Measurements from ENCODE around the gene DUSP16. TPM values are rescaled to one million over a fixed set of nuclear protein-coding genes. Genes with fewer than 3 reads are reported as not detected.

Gene DUSP16
- total RNA-seq, 4 donors from 2014 or later = 24.2 to 34.5 (median 26.4) TPM

DNA sequence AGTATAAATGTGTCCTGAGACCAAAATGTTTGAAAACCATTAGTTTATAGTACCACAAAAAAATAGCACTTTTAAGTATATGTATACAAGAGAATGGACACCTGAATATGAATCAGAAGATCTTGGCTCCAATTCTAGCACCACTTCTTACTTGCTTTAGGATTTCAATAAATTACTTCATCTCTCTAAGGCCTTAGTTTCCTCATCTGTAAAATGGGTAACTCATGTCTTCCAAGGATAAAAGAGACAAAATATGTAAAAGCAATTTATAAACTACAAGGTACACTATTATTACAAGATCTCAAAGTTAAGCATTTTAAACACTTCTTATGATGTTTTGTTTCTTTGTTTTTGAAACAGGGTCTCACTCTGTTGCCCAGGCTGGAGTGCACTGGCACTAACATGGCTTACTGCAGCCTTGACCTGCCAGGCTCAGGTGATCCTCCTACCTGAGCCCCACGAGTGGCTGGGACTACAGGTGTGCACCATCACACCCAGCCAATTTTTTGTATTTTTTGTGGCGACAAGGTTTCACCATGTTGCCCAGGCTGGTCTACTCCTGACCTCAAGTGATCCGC, 9.4 kb downstream of the DUSP16 start:
- H3K4me1 ChIP-seq = peaks cover 5 to 7% of the 10 kb centered on the region in 2 donors
- 96 to 100% methylated on average over 3 of the region's 3 CpGs for WGBS, 2 donors
- DNase-seq = no peak
- no peaks in the 10 kb centered on the region for H3K9me3 ChIP-seq
- H3K27me3 ChIP-seq = no peaks in the 10 kb centered on the region
- intact Hi-C loops (cut with DNase I) = no loop called here
- TF ChIP-seq, protein P1, sequence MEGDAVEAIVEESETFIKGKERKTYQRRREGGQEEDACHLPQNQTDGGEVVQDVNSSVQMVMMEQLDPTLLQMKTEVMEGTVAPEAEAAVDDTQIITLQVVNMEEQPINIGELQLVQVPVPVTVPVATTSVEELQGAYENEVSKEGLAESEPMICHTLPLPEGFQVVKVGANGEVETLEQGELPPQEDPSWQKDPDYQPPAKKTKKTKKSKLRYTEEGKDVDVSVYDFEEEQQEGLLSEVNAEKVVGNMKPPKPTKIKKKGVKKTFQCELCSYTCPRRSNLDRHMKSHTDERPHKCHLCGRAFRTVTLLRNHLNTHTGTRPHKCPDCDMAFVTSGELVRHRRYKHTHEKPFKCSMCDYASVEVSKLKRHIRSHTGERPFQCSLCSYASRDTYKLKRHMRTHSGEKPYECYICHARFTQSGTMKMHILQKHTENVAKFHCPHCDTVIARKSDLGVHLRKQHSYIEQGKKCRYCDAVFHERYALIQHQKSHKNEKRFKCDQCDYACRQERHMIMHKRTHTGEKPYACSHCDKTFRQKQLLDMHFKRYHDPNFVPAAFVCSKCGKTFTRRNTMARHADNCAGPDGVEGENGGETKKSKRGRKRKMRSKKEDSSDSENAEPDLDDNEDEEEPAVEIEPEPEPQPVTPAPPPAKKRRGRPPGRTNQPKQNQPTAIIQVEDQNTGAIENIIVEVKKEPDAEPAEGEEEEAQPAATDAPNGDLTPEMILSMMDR (IDR thresholded peaks at IDR 0.05) = no peak
- TF ChIP-seq POLR2A (IDR thresholded peaks at IDR 0.05) = no peak
- H3K27ac ChIP-seq = no peak overlapping the region
- no peaks in the 10 kb centered on the region for H3K36me3 ChIP-seq
- no peak overlapping the region for H3K4me3 ChIP-seq (replicated peaks in 1 of 3)

DNA sequence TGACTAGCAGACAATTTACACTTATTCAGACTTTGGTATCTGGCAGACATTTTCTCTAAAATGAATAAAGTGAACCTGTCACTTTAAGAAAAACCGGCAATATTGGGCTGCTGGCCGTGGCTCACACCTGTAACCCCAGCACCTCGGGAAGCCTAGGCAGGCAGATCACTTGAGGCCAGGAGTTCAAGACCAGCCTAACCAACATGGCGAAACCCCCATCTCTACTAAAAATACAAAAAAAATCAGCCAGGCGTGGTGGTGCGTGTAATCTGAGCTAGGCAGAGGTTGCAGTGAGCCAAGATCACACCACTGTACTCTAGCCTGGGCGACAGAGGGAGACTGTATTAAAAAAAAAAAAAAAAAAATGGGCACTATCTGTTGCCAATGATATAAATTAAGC, 11.5 kb downstream of the DUSP16 start:
- no peaks in the 10 kb centered on the region for H3K36me3 ChIP-seq
- no peak for DNase-seq
- TF ChIP-seq, protein P1 (IDR thresholded peaks at IDR 0.05) = no peak
- TF ChIP-seq POLR2A (IDR thresholded peaks at IDR 0.05) = no peak
- no peak overlapping the region for H3K27ac ChIP-seq
- H3K27me3 ChIP-seq = no peaks in the 10 kb centered on the region
- 54 to 67% methylated on average over 7 of the region's 7 CpGs for WGBS, 2 donors
- H3K9me3 ChIP-seq = no peaks in the 10 kb centered on the region
- no peak overlapping the region for H3K4me3 ChIP-seq (replicated peaks in 1 of 3)
- intact Hi-C loops (cut with DNase I) = no loop called here
- H3K4me1 ChIP-seq = peaks cover 5 to 7% of the 10 kb centered on the region in 2 donors

DNA sequence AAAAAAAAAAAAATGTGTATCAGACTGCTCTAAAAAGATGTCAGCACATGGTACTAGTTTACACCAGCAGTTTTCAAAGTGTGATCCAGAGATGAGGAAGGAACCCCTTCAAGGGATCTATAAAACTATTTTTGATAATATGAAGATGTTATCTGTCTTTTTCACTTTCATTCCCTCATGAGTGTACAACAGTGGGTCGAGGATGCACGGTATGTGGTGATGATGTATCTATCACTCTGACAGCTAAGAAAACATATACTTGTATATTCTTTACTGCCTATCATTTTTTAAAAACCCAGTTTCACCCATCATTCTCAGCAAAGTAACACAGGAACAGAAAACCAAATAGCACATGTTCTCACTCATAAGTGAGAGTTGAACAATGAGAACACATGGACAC, 12.4 kb downstream of the DUSP16 start:
- Histone ChIP-seq H3K27ac (no peak overlapping the region), H3K36me3 (no peaks in the 10 kb centered on the region), H3K27me3 (no peaks in the 10 kb centered on the region), H3K4me3 (replicated peaks in 1 of 3) (no peak overlapping the region), H3K4me1 (peaks cover 5 to 7% of the 10 kb centered on the region in 2 donors), H3K9me3 (no peaks in the 10 kb centered on the region)
- no peak for TF ChIP-seq POLR2A (IDR thresholded peaks at IDR 0.05)
- TF ChIP-seq, protein P1 (IDR thresholded peaks at IDR 0.05) = no peak
- 93% methylated on average over 2 of the region's 2 CpGs for WGBS, 2 donors
- no peak for DNase-seq
- intact Hi-C loops (cut with DNase I) = no loop called here

DNA sequence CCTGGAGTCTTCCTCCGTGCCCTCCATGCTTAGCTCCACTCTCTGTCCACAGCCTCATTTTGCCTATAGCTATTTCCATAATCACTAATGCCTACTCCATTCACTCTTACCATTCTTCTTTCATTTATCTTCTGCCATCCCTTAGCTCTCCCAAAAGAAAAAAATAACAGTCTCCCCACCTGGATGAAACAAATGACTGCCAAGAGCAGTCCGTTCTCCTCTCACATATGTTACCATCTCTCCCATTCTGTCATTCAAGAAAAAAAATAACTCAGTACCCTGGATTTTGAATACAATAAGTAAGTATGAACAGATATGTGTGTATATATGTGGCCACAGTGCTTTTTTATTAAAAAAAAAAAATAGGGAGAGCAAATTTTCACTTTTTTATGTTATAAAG, 13.2 kb downstream of the DUSP16 start:
- no peak for DNase-seq
- no peak for TF ChIP-seq POLR2A (IDR thresholded peaks at IDR 0.05)
- TF ChIP-seq, protein P1 (IDR thresholded peaks at IDR 0.05) = no peak
- 97 to 100% methylated on average over 2 of the region's 2 CpGs for WGBS, 2 donors
- Histone ChIP-seq H3K27me3 (no peaks in the 10 kb centered on the region), H3K9me3 (no peaks in the 10 kb centered on the region), H3K4me1 (peaks cover 0 to 7% of the 10 kb centered on the region in 2 donors), H3K36me3 (no peaks in the 10 kb centered on the region), H3K4me3 (replicated peaks in 1 of 3) (no peak overlapping the region), H3K27ac (no peak overlapping the region)
- intact Hi-C loops (cut with DNase I) = no loop called here

DNA sequence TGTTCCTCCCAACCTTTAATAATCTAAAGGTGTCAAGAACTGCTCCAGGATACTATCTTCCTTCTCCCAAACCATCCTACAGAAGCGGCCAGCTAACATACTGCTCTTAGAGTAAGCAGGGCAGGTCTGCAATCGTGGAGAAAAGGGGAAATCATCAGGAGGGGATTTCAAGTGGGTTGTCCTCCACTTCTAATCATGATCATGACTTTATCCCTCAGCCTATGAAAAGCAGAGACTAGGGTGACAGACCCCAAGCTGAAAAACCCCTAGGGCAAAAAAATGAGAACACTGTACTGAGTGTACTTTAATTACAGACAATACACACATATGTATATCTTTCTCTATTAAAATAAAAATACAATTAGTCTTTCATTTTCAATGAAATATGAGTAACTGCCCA, 13.9 kb downstream of the DUSP16 start:
- no peak overlapping the region for H3K4me3 ChIP-seq (replicated peaks in 1 of 3)
- no peak overlapping the region for H3K27ac ChIP-seq
- WGBS, 2 donors = 72 to 79% methylated on average over 2 of the region's 2 CpGs
- H3K4me1 ChIP-seq = peaks cover 0 to 9% of the 10 kb centered on the region in 2 donors
- intact Hi-C loops (cut with DNase I) = no loop called here
- H3K27me3 ChIP-seq = no peaks in the 10 kb centered on the region
- no peaks in the 10 kb centered on the region for H3K36me3 ChIP-seq
- no peaks in the 10 kb centered on the region for H3K9me3 ChIP-seq
- DNase-seq = no peak
- TF ChIP-seq, protein P1 (IDR thresholded peaks at IDR 0.05) = no peak
- no peak for TF ChIP-seq POLR2A (IDR thresholded peaks at IDR 0.05)
